Adipocyte (in vitro differentiated cells): Measurements from ENCODE around the gene CCDC24.
A peak's percentile ranks its signal among the peaks of the same experiment; 100 is the strongest.

Experiments used
- DNase-seq: peaks from one replicate; pipeline ENCODE4 v3.0.0-alpha.2; 2015; ENCODE audit warnings: low read depth
- H3K27me3 ChIP-seq: replicated peaks from 2 replicates; pipeline ENCODE4 v1.7.0; 2013; ENCODE audit warnings: mild to moderate bottlenecking, low read length, moderate library complexity; ENCODE audit not compliant: control insufficient read depth, insufficient read depth
- H3K36me3 ChIP-seq: 2 replicates; pipeline ENCODE4 v1.7.0; 2013; ENCODE audit warnings: low read length, mild to moderate bottlenecking, moderate library complexity; ENCODE audit not compliant: control insufficient read depth, insufficient read depth, severe bottlenecking
- H3K4me1 ChIP-seq: 2 replicates; pipeline ENCODE4 v1.7.0; 2013; ENCODE audit warnings: mild to moderate bottlenecking, low read length, moderate library complexity; ENCODE audit not compliant: control insufficient read depth, insufficient read depth
- H3K4me3 ChIP-seq: 2 replicates; pipeline ENCODE4 v1.7.0; 2013; ENCODE audit warnings: mild to moderate bottlenecking, low read length, moderate library complexity
- H3K9ac ChIP-seq: 2 replicates; pipeline ENCODE4 v1.7.0; 2013; ENCODE audit warnings: mild to moderate bottlenecking, low read length, moderate library complexity
- H3K9me3 ChIP-seq: 2 replicates; pipeline ENCODE4 v1.7.0; 2013; ENCODE audit warnings: mild to moderate bottlenecking, low read length, moderate library complexity; ENCODE audit not compliant: control insufficient read depth

The CCDC24 gene

GRCh38 chr1:43965316-43965715, 26.1 kb upstream of the CCDC24 start:
- H3K9ac ChIP-seq = no peak overlapping the region
- no peaks in the 10 kb centered on the region for H3K27me3 ChIP-seq
- H3K4me3 ChIP-seq = no peak overlapping the region
- DNase-seq = no peak
- peaks cover 57% of the 10 kb centered on the region for H3K36me3 ChIP-seq
- H3K4me1 ChIP-seq = peaks cover 2% of the 10 kb centered on the region
- H3K9me3 ChIP-seq = no peaks in the 10 kb centered on the region

GRCh38 chr1:43968348-43968948, 23.0 kb upstream of the CCDC24 start:
- Histone ChIP-seq H3K4me3 (no peak overlapping the region), H3K9ac (no peak overlapping the region), H3K27me3 (no peaks in the 10 kb centered on the region), H3K36me3 (peaks cover 37% of the 10 kb centered on the region), H3K9me3 (no peaks in the 10 kb centered on the region), H3K4me1 (peaks cover 9% of the 10 kb centered on the region)
- DNase-seq = peak; percentile 46

GRCh38 chr1:43969416-43969745, 22.0 kb upstream of the CCDC24 start:
- DNase-seq = no peak
- Histone ChIP-seq H3K36me3 (peaks cover 30% of the 10 kb centered on the region), H3K27me3 (no peaks in the 10 kb centered on the region), H3K4me1 (peaks cover 14% of the 10 kb centered on the region), H3K4me3 (peak overlapping the region; percentile 99), H3K9ac (no peak overlapping the region), H3K9me3 (no peaks in the 10 kb centered on the region)

- peak; percentile 99 for DNase-seq
- Histone ChIP-seq H3K9me3 (no peaks in the 10 kb centered on the region), H3K4me1 (peaks cover 14% of the 10 kb centered on the region)
Measured at GRCh38 chr1:43969746-43970466, 21.5 kb upstream of the CCDC24 start, which contains the start of gene DPH2. TSS of gene DPH2 (plus strand) at chr1:43970010. CDS start at chr1:43970176, 166 bp downstream.

GRCh38 chr1:43970502-43970901, 20.9 kb upstream of the CCDC24 start:
- peaks cover 15% of the 10 kb centered on the region for H3K4me1 ChIP-seq
- peak overlapping the region; percentile 99 for H3K4me3 ChIP-seq
- peak overlapping the region; percentile 94 for H3K9ac ChIP-seq
- H3K27me3 ChIP-seq = no peaks in the 10 kb centered on the region
- peaks cover 22% of the 10 kb centered on the region for H3K36me3 ChIP-seq
- no peaks in the 10 kb centered on the region for H3K9me3 ChIP-seq
- DNase-seq = no peak

More at GRCh38 chr1:43969746-43970466, 21.5 kb upstream of the CCDC24 start, which contains the start of gene DPH2:
- Histone ChIP-seq H3K9ac (peak within 1 kb of the TSS; percentile 94), H3K36me3 (peaks cover 25% of the 10 kb centered on the region), H3K4me3 (peak within 1 kb of the TSS; percentile 99), H3K27me3 (no peaks in the 10 kb centered on the region)

GRCh38 chr1:43970911-43971310, 20.5 kb upstream of the CCDC24 start:
- H3K4me3 ChIP-seq = peak overlapping the region; percentile 99
- no peak for DNase-seq

GRCh38 chr1:43971336-43971980, 19.9 kb upstream of the CCDC24 start:
- peak overlapping the region; percentile 99 for H3K4me3 ChIP-seq

More at GRCh38 chr1:43970911-43971310, 20.5 kb upstream of the CCDC24 start:
- peaks cover 19% of the 10 kb centered on the region for H3K4me1 ChIP-seq
- peaks cover 22% of the 10 kb centered on the region for H3K36me3 ChIP-seq
- H3K9ac ChIP-seq = peak overlapping the region; percentile 94
- H3K9me3 ChIP-seq = no peaks in the 10 kb centered on the region
- no peaks in the 10 kb centered on the region for H3K27me3 ChIP-seq

GRCh38 chr1:43973981-43974442, 17.4 kb upstream of the CCDC24 start:
- H3K9me3 ChIP-seq = no peaks in the 10 kb centered on the region
- peak overlapping the region; percentile 94 for H3K9ac ChIP-seq
- no peaks in the 10 kb centered on the region for H3K27me3 ChIP-seq
- peaks cover 28% of the 10 kb centered on the region for H3K36me3 ChIP-seq
- peak overlapping the region; percentile 91 for H3K4me3 ChIP-seq
- peaks cover 36% of the 10 kb centered on the region for H3K4me1 ChIP-seq
- no peak for DNase-seq

More at GRCh38 chr1:43971336-43971980, 19.9 kb upstream of the CCDC24 start:
- no peak for DNase-seq
- Histone ChIP-seq H3K4me1 (peaks cover 25% of the 10 kb centered on the region), H3K27me3 (no peaks in the 10 kb centered on the region), H3K36me3 (peaks cover 25% of the 10 kb centered on the region), H3K9me3 (no peaks in the 10 kb centered on the region), H3K9ac (no peak overlapping the region)

- H3K36me3 ChIP-seq = peaks cover 28% of the 10 kb centered on the region
- H3K9me3 ChIP-seq = no peaks in the 10 kb centered on the region
- H3K4me3 ChIP-seq = peak within 1 kb of the TSS; percentile 91
- DNase-seq = peak; percentile 99
- H3K27me3 ChIP-seq = no peaks in the 10 kb centered on the region
- H3K4me1 ChIP-seq = peaks cover 36% of the 10 kb centered on the region
- peak within 1 kb of the TSS; percentile 94 for H3K9ac ChIP-seq
Measured at GRCh38 chr1:43974443-43975248, 16.8 kb upstream of the CCDC24 start, which contains the start of gene ATP6V0B. TSS of gene ATP6V0B (plus strand) at chr1:43974960. CDS start at chr1:43975041, 81 bp downstream.

- H3K9ac ChIP-seq = peak overlapping the region; percentile 94
- H3K36me3 ChIP-seq = peaks cover 28% of the 10 kb centered on the region
- H3K9me3 ChIP-seq = no peaks in the 10 kb centered on the region
- peaks cover 40% of the 10 kb centered on the region for H3K4me1 ChIP-seq
- H3K4me3 ChIP-seq = peak overlapping the region; percentile 91
- peak; percentile 67 for DNase-seq
- H3K27me3 ChIP-seq = no peaks in the 10 kb centered on the region
Measured at GRCh38 chr1:43975249-43975961, 16.0 kb upstream of the CCDC24 start.
